NB4 (cell line): ENCODE data around the gene CACNA1B.
"Not testable (repeated sequence)": the region's sequence is repeated elsewhere in the genome, so short reads cannot be mapped to it uniquely, and the experiment has no call there.

Source experiments
- DNase-seq: peaks from one replicate; pipeline ENCODE4 v3.0.0; 2010; ENCODE audit warnings: low read depth
- H3K4me3 ChIP-seq: one replicate; pipeline ENCODE4 v1.5.1; 2011; ENCODE audit warnings: mild to moderate bottlenecking, low read depth, low read length, moderate library complexity
- MAX ChIP-seq: IDR thresholded peaks from 2 replicates; pipeline ENCODE4 v1.6.1; 2011; ENCODE audit warnings: low read depth, low read length
- MYC ChIP-seq: IDR thresholded peaks from 2 replicates; pipeline ENCODE4 v1.6.1; 2011; ENCODE audit warnings: low read depth, low read length
- POLR2A ChIP-seq: IDR thresholded peaks from 2 replicates; pipeline ENCODE4 v1.6.1; 2011; ENCODE audit warnings: mild to moderate bottlenecking; ENCODE audit not compliant: insufficient read length; ENCODE audit errors: extremely low read depth
- TF ChIP-seq, protein P1 (sequence below): IDR thresholded peaks from one replicate; pipeline ENCODE4 v1.5.1; 2012; ENCODE audit warnings: low read depth, low read length

The CACNA1B gene

DNA sequence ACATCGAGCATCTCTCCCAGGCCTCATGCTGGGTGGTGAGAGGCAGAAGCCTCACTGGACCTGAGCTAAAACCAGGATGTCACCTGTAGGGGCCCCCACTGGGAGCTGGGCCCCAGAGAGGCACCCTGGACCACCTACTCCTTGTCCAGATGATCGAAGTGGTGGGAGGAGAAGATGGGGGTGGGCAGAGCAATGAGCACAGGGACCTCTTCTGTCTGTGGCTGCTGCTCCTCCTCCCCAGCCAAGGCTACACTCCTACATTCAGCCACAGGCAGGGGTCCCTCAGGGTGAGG lies 227.5 kb downstream of the CACNA1B start:
- TF ChIP-seq MAX, result no peak
- TF ChIP-seq, protein P1, sequence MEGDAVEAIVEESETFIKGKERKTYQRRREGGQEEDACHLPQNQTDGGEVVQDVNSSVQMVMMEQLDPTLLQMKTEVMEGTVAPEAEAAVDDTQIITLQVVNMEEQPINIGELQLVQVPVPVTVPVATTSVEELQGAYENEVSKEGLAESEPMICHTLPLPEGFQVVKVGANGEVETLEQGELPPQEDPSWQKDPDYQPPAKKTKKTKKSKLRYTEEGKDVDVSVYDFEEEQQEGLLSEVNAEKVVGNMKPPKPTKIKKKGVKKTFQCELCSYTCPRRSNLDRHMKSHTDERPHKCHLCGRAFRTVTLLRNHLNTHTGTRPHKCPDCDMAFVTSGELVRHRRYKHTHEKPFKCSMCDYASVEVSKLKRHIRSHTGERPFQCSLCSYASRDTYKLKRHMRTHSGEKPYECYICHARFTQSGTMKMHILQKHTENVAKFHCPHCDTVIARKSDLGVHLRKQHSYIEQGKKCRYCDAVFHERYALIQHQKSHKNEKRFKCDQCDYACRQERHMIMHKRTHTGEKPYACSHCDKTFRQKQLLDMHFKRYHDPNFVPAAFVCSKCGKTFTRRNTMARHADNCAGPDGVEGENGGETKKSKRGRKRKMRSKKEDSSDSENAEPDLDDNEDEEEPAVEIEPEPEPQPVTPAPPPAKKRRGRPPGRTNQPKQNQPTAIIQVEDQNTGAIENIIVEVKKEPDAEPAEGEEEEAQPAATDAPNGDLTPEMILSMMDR, result no peak
- TF ChIP-seq POLR2A, result no peak
- H3K4me3 ChIP-seq, result no peak overlapping the region
- no peak for DNase-seq

GRCh38 chr9:138105561-138106505 lies 228.3 kb downstream of the CACNA1B start:
- no peak for DNase-seq
- TF ChIP-seq POLR2A (no peak), MYC (no peak), MAX (no peak)
- TF ChIP-seq, protein P1, result no peak
- no peak overlapping the region for H3K4me3 ChIP-seq

DNA sequence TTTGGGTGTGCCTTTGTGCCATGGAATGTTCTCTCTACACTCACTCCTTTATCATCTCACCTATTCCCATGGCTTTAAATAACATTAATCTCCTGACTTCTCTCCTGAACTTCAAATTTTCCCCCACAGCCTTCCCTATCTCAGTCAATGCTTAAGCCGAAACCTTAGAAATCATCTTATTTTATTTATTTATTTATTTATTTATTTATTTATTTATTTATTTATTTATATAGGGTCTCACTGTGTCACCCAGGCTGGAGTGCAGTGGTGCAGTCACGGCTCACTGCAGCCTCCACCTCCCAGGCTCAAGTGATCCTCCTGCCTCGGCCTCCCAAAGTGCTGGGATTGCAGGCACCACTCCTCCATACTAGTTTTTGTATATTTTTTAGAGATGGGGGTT lies 229.5 kb downstream of the CACNA1B start:
- H3K4me3 ChIP-seq, DNase-seq: not testable (repeated sequence)

DNA sequence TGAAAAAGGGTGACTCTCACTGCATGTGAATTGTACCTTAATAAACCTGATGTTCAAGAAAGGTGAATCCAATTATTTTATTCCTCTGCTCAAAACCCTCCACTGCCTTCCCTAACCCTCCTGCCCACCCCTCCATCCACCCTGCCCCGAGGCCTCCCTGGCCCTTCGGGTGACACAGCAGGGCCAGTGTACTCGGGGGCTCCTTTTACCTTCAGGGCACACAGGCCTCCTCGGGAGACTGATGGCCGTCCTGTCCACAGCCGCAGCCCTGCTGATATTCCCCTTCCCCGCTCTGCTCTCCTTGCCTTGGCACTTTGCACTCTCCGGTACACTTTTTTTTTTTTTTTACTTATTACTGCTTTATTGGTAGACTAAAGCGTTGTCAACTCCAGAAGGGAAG lies 234.0 kb downstream of the CACNA1B start:
- no peak for DNase-seq
- TF ChIP-seq MYC, result no peak
- TF ChIP-seq, protein P1, result no peak
- TF ChIP-seq MAX, result no peak
- no peak for TF ChIP-seq POLR2A
- no peak overlapping the region for H3K4me3 ChIP-seq

- no peak overlapping the region for H3K4me3 ChIP-seq
- DNase-seq, result no peak
Observed at GRCh38 chr9:138112090-138112748, 234.6 kb downstream of the CACNA1B start.

More at GRCh38 chr9:138112090-138112748, 234.6 kb downstream of the CACNA1B start:
- TF ChIP-seq, protein P1, result no peak
- no peak for TF ChIP-seq POLR2A
- no peak for TF ChIP-seq MYC
- TF ChIP-seq MAX, result no peak
